H9 (cell line): ENCODE measurements around the gene TAF3. TPM values are rescaled to one million over a fixed set of nuclear protein-coding genes. Genes with fewer than 3 reads are reported as not detected.

ENCODE experiments used
- DNase-seq: peaks from one replicate; pipeline ENCODE4 v3.0.0-alpha.2; 2017
- H2AFZ ChIP-seq: one replicate; pipeline ENCODE4 v1.6.1; 2013; ENCODE audit warnings: mild to moderate bottlenecking, low read length, control low read depth, moderate library complexity
- H2AK5ac ChIP-seq: 2 replicates; pipeline ENCODE4 v1.6.1; 2013; ENCODE audit warnings: low read length, control low read depth, mixed read lengths; ENCODE audit not compliant: insufficient read length
- H2BK120ac ChIP-seq: one replicate; pipeline ENCODE4 v1.6.1; 2013; ENCODE audit warnings: low read depth, mild to moderate bottlenecking, low read length, control low read depth, inconsistent platforms; ENCODE audit not compliant: poor library complexity, severe bottlenecking
- H2BK12ac ChIP-seq: 2 replicates; pipeline ENCODE4 v1.6.1; 2013; ENCODE audit warnings: low read length, control low read depth, mixed read lengths, low read depth; ENCODE audit not compliant: insufficient read length
- H2BK15ac ChIP-seq: 2 replicates; pipeline ENCODE4 v1.6.1; 2013; ENCODE audit warnings: low read depth, low read length, control low read depth
- H2BK20ac ChIP-seq: one replicate; pipeline ENCODE4 v1.6.1; 2013; ENCODE audit warnings: low read depth, mild to moderate bottlenecking, low read length, control low read depth, inconsistent platforms; ENCODE audit not compliant: poor library complexity, severe bottlenecking
- H2BK5ac ChIP-seq: 2 replicates; pipeline ENCODE4 v1.6.1; 2013; ENCODE audit warnings: low read length, control low read depth, mixed read lengths; ENCODE audit not compliant: insufficient read length
- H3K14ac ChIP-seq: 2 replicates; pipeline ENCODE4 v1.6.1; 2013; ENCODE audit warnings: low read length, control low read depth; ENCODE audit not compliant: insufficient read depth
- H3K18ac ChIP-seq: 2 replicates; pipeline ENCODE4 v1.6.1; 2013; ENCODE audit warnings: low read depth, mild to moderate bottlenecking, mixed read lengths, low read length, control low read depth; ENCODE audit not compliant: insufficient read length
- H3K23ac ChIP-seq: 2 replicates; pipeline ENCODE4 v1.6.1; 2013; ENCODE audit warnings: low read length, control low read depth, mixed read lengths, low read depth; ENCODE audit not compliant: insufficient read length
- H3K23me2 ChIP-seq: 2 replicates; pipeline ENCODE4 v1.6.1; 2013; ENCODE audit warnings: low read depth, mild to moderate bottlenecking, mixed read lengths, low read length, control low read depth; ENCODE audit not compliant: insufficient read length, poor library complexity, severe bottlenecking
- H3K27ac ChIP-seq: 2 replicates; pipeline ENCODE4 v1.5.1; 2013; ENCODE audit warnings: low read length, control low read depth, mixed read lengths, low read depth; ENCODE audit not compliant: insufficient read length
- H3K27me3 ChIP-seq: 2 replicates; pipeline ENCODE4 v1.6.1; 2013; ENCODE audit warnings: low read length, control low read depth, inconsistent platforms; ENCODE audit not compliant: insufficient read depth
- H3K4ac ChIP-seq: 2 replicates; pipeline ENCODE4 v1.6.1; 2013; ENCODE audit warnings: low read depth, mild to moderate bottlenecking, control low read depth, inconsistent platforms, low read length, moderate library complexity
- H3K4me1 ChIP-seq: 2 replicates; pipeline ENCODE4 v1.6.1; 2013; ENCODE audit warnings: low read length, control low read depth, inconsistent platforms; ENCODE audit not compliant: insufficient read depth
- H3K4me2 ChIP-seq: 2 replicates; pipeline ENCODE4 v1.6.1; 2013; ENCODE audit warnings: low read length, control low read depth, mixed read lengths; ENCODE audit not compliant: insufficient read length, insufficient read depth
- H3K56ac ChIP-seq: 2 replicates; pipeline ENCODE4 v1.6.1; 2013; ENCODE audit warnings: low read depth, mild to moderate bottlenecking, mixed read lengths, low read length, control low read depth; ENCODE audit not compliant: insufficient read length
- H3K79me1 ChIP-seq: 2 replicates; pipeline ENCODE4 v1.6.1; 2013; ENCODE audit warnings: low read depth, mild to moderate bottlenecking, moderate library complexity, low read length, control low read depth, inconsistent platforms; ENCODE audit not compliant: insufficient read depth, poor library complexity, severe bottlenecking
- H3K79me2 ChIP-seq: 2 replicates; pipeline ENCODE4 v1.6.1; 2013; ENCODE audit warnings: low read length, control low read depth, inconsistent platforms; ENCODE audit not compliant: insufficient read depth
- H3K9ac ChIP-seq: 2 replicates; pipeline ENCODE4 v1.6.1; 2013; ENCODE audit warnings: low read length, control low read depth, mixed read lengths; ENCODE audit not compliant: insufficient read length; ENCODE audit errors: extremely low read depth
- H3K9me3 ChIP-seq: one replicate; pipeline ENCODE4 v1.6.1; 2013; ENCODE audit warnings: low read depth, low read length, inconsistent platforms; ENCODE audit not compliant: control insufficient read depth
- H3T11ph ChIP-seq: one replicate; pipeline ENCODE4 v1.6.1; 2013; ENCODE audit warnings: mild to moderate bottlenecking, low read length, control low read depth, inconsistent platforms
- H4K20me1 ChIP-seq: one replicate; pipeline ENCODE4 v1.6.1; 2013; ENCODE audit not compliant: control insufficient read depth, insufficient read length, insufficient read depth
- H4K5ac ChIP-seq: 2 replicates; pipeline ENCODE4 v1.6.1; 2013; ENCODE audit warnings: low read depth, mild to moderate bottlenecking, mixed read lengths, low read length, control low read depth; ENCODE audit not compliant: insufficient read length
- H4K8ac ChIP-seq: replicated peaks from 2 replicates; pipeline ENCODE4 v1.6.1; 2013; ENCODE audit warnings: low read length, control low read depth, mixed read lengths, low read depth; ENCODE audit not compliant: insufficient read length
- H4K91ac ChIP-seq: 2 replicates; pipeline ENCODE4 v1.6.1; 2013; ENCODE audit warnings: low read depth, mild to moderate bottlenecking, moderate library complexity, mixed read lengths, low read length, control low read depth; ENCODE audit not compliant: insufficient read length
- H3K27ac Mint-ChIP-seq, 3 experiments: 2 replicates in 2 of 3; 3 replicates in 1 of 3; pipeline ENCODE4 v1.8.0; 2020 to 2021; ENCODE audit warnings: mixed read lengths in 3 of 3, mild to moderate bottlenecking in 1 of 3, moderate library complexity in 1 of 3
- H3K27me3 Mint-ChIP-seq: 2 replicates; pipeline ENCODE4 v1.8.0; 2021; ENCODE audit warnings: low read depth, mild to moderate bottlenecking, moderate library complexity, mixed read lengths
- H3K36me3 Mint-ChIP-seq, 3 experiments: 2 replicates in 2 of 3; 3 replicates in 1 of 3; pipeline ENCODE4 v1.8.0; 2020 to 2021; ENCODE audit warnings: low read depth in 3 of 3, mixed read lengths in 3 of 3; ENCODE audit not compliant: insufficient read depth in 1 of 3
- H3K4me1 Mint-ChIP-seq, 2 experiments: 2 replicates each; pipeline ENCODE4 v1.8.0; 2020; ENCODE audit warnings: mixed read lengths in 2 of 2
- H3K4me3 Mint-ChIP-seq, 2 experiments: 2 replicates in 1 of 2; 3 replicates in 1 of 2; pipeline ENCODE4 v1.8.0; 2020 to 2021; ENCODE audit warnings: mild to moderate bottlenecking in 2 of 2, mixed read lengths in 2 of 2, moderate library complexity in 1 of 2
- H3K9me3 Mint-ChIP-seq, 2 experiments: 2 replicates in 1 of 2; 3 replicates in 1 of 2; pipeline ENCODE4 v1.8.0; 2020; ENCODE audit warnings: mild to moderate bottlenecking in 2 of 2, mixed read lengths in 2 of 2, moderate library complexity in 1 of 2
- CTCF ChIP-seq: fragments of 200-600 bp; sonication (generic); conservative IDR thresholded peaks from 3 replicates; pipeline ENCODE4 v1.8.0; 2021; ENCODE audit warnings: antibody characterized with exemption, mild to moderate bottlenecking
- WGBS: extraction: QIAGEN DNeasy Blood & Tissue Kit; methylation state at CpG from one replicate; pipeline ENCODE4 v1.1.7; 2013; ENCODE audit warnings: missing lambda C conversion rate, low lambda C conversion rate, mixed read lengths; ENCODE audit not compliant: insufficient read length; ENCODE audit errors: extremely low coverage; 5-methylcytosine and 5-hydroxymethylcytosine counted together
- total RNA-seq: library from RNA; stranded (reverse); gene quantifications from 2 replicates; pipeline ENCODE4 v1.2.1, GENCODE V29; 2021

Gene TAF3
- total RNA-seq, 1 experiment from 2014 or later = 10.2 TPM

GRCh38 chr10:7972367-7972766, 154.1 kb downstream of the TAF3 start:
- Mint-ChIP-seq H3K4me3 (no peak overlapping the region), H3K9me3 (no peaks in the 10 kb centered on the region), H3K4me1 (0 out of 4 replicates have a peak, but pooled peaks cover 0 to 2% of the 10 kb centered on the region in 2 experiments), H3K36me3 (no peaks in the 10 kb centered on the region; a peak in 1 of 7 replicates), H3K27me3 (no peaks in the 10 kb centered on the region; the same call in 1 of the 2 replicates), H3K27ac (no peak overlapping the region)
- Histone ChIP-seq H3K23me2 (no peaks in the 10 kb centered on the region), H3K4me2 (no peak overlapping the region), H3K27ac (no peak overlapping the region), H3K79me2 (no peaks in the 10 kb centered on the region), H2BK15ac (no peak overlapping the region), H4K20me1 (no peaks in the 10 kb centered on the region), H3K56ac (no peak overlapping the region), H3K18ac (no peak overlapping the region), H3K27me3 (no peaks in the 10 kb centered on the region), H3K79me1 (no peaks in the 10 kb centered on the region), H2BK120ac (no peak overlapping the region), H3K9ac (no peak overlapping the region), H4K5ac (no peak overlapping the region), H2AFZ (no peak overlapping the region), H2BK5ac (no peak overlapping the region), H2BK12ac (no peak overlapping the region), H3K4ac (no peak overlapping the region), H4K91ac (no peak overlapping the region), H3K14ac (no peak overlapping the region), H3K4me1 (no peaks in the 10 kb centered on the region), H3T11ph (no peak overlapping the region), H4K8ac (no peak overlapping the region), H3K9me3 (no peaks in the 10 kb centered on the region), H2BK20ac (no peak overlapping the region), H3K23ac (no peak overlapping the region), H2AK5ac (no peak overlapping the region)
- no peak for DNase-seq
- no peak for TF ChIP-seq CTCF
- WGBS = no CpG with 5 or more reads among the region's 2 CpGs
